Measurements from ENCODE around the gene DAPK2.

The DAPK2 gene

DNA sequence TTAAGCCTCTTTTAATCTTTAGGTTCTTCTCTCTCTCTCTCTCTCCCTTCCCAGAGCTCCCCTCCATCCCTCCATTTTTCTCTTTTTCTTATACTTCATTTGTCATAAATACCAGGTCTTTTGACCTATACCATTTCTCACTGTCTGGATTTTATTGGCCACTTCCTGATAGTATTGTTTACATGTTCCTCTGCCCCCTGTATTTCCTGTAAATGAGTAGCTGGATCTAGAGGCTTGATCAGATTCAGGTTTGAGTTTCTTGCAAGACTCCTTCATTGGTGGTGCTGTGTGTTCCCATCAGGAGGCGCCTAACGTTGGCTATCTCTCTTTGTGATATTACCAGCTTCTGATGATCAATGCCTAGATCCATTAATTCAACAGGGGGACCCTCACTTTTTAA lies 42.2 kb downstream of the DAPK2 start:
- in situ Hi-C loops (cut with MboI; ENCODE audit: low pct_unique_long_range_greater_than_20kb, low sequenced_read_pairs, unreplicated experiment), result loop anchor here (25.0 kb wide), 1 partner anchor 92 kb away; no protein-coding TSS in a partner anchor

DNA sequence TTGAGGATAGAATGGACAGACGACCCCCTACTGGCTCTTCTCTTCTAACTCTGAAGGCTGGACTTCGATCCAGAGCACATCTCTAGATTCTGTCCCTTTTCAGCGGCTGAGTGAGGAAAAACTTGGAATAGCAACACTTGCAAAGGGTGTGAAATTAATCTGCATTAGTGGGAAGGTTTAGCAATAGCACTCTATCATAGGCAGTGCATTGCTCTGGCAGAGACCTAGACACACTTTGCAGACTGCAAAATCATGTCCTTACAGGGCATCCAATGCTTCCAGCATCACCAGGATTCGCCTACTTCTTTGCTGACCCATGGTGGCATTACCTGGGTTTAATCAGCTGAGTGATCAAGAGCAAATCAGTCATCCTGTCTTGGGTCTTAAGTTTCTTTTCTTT lies 43.1 kb downstream of the DAPK2 start:
- in situ Hi-C loops (cut with MboI; ENCODE audit: low pct_unique_long_range_greater_than_20kb, low sequenced_read_pairs, unreplicated experiment), result loop anchor here (25.0 kb wide), 1 partner anchor 91 kb away; no protein-coding TSS in a partner anchor
- TF ChIP-seq, protein P1, sequence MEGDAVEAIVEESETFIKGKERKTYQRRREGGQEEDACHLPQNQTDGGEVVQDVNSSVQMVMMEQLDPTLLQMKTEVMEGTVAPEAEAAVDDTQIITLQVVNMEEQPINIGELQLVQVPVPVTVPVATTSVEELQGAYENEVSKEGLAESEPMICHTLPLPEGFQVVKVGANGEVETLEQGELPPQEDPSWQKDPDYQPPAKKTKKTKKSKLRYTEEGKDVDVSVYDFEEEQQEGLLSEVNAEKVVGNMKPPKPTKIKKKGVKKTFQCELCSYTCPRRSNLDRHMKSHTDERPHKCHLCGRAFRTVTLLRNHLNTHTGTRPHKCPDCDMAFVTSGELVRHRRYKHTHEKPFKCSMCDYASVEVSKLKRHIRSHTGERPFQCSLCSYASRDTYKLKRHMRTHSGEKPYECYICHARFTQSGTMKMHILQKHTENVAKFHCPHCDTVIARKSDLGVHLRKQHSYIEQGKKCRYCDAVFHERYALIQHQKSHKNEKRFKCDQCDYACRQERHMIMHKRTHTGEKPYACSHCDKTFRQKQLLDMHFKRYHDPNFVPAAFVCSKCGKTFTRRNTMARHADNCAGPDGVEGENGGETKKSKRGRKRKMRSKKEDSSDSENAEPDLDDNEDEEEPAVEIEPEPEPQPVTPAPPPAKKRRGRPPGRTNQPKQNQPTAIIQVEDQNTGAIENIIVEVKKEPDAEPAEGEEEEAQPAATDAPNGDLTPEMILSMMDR (IDR thresholded peaks at IDR 0.05; ENCODE audit: extremely low read depth, insufficient read depth, missing control alignments), result no peak
- DNase-seq (ENCODE audit: low spot score), result no peak

More for the DNA sequence above, 42.2 kb downstream of the DAPK2 start:
- no peak for DNase-seq (ENCODE audit: low spot score)
- TF ChIP-seq, protein P1 (IDR thresholded peaks at IDR 0.05; ENCODE audit: extremely low read depth, insufficient read depth, missing control alignments), result no peak

DNA sequence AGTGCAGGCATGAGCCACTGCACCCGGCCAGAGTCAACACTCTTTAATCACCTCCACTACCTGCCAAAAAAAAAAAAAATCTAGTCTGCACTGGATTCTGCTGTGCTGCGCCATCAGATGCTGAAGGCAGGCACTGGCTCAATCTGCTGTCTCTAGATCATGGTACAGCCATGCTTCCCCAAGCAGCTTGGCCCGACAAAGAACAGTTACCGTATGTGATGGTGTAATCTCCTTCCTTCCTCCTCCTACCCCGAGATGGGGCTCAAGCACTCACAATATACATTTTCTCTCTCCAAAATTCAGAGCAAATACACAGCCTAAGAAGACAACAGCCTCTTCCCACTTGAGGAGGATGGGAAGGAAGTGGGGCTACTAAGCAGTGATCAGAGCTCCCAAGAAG lies 45.1 kb downstream of the DAPK2 start:
- TF ChIP-seq, protein P1 (IDR thresholded peaks at IDR 0.05; ENCODE audit: extremely low read depth, insufficient read depth, missing control alignments), result no peak
- no peak for DNase-seq (ENCODE audit: low spot score)
- in situ Hi-C loops (cut with MboI; ENCODE audit: low pct_unique_long_range_greater_than_20kb, low sequenced_read_pairs, unreplicated experiment), result loop anchor here (25.0 kb wide), 1 partner anchor 89 kb away; no protein-coding TSS in a partner anchor

DNA sequence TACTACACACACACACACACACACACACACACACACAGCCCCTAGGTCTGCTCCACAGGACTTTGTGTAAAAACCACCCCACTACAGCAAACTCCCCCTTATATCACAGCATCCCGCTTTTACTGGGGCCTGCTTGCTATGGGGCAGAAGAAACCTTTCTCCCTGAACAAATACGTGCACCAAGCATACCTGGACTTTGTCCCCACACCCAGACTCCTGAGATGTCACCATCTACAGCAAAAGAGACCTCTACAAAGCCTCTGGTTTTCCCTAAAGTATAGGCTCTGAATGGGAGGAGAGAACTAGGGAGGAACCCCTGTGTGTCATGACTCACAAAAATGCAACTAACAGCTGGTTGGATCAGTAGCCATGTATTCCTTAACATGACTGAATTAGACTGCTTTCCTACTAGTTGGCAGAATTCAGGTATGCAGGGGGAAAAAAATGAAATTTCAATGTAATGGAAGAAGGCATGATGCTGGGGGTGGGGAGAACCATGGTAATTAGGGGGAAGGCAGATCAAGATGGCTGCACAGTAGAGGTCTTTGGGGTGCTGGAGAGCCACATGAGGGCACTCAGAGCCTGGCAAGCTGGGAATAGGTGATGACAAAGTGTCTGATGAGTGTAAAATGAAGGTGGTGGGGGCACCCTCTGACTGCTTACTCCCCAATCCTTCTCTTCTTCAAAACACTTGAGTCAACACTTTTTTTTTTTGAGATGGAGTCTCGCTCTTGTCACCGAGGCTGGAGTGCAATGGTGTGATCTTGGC lies 45.9 kb downstream of the DAPK2 start:
- DNase-seq (ENCODE audit: low spot score), result no peak
- in situ Hi-C loops (cut with MboI; ENCODE audit: low pct_unique_long_range_greater_than_20kb, low sequenced_read_pairs, unreplicated experiment), result loop anchor here (25.0 kb wide), 1 partner anchor 88 kb away; no protein-coding TSS in a partner anchor
- TF ChIP-seq, protein P1 (IDR thresholded peaks at IDR 0.05; ENCODE audit: extremely low read depth, insufficient read depth, missing control alignments), result no peak

DNA sequence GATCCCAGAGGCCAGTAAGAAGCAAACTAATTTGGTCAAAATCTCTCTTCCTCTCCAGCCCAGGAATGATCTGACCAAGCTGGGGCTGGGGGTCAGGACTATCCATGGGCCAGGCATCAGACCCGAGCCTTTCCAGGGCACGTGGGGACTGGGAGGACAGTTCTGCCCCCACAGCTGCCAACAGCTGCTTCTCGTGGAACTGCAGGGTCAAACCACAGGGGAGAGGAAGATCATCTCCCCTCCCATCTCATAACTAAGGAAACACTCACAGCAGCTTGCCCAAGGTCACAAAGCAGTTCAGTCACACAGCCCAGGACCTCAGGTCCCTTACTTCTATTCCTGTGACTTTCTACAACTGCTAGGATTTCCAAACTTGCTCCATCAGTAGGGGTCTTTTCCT lies 47.1 kb downstream of the DAPK2 start:
- TF ChIP-seq, protein P1 (IDR thresholded peaks at IDR 0.05; ENCODE audit: extremely low read depth, insufficient read depth, missing control alignments), result no peak
- no peak for DNase-seq (ENCODE audit: low spot score)
- in situ Hi-C loops (cut with MboI; ENCODE audit: low pct_unique_long_range_greater_than_20kb, low sequenced_read_pairs, unreplicated experiment), result no loop called here

DNA sequence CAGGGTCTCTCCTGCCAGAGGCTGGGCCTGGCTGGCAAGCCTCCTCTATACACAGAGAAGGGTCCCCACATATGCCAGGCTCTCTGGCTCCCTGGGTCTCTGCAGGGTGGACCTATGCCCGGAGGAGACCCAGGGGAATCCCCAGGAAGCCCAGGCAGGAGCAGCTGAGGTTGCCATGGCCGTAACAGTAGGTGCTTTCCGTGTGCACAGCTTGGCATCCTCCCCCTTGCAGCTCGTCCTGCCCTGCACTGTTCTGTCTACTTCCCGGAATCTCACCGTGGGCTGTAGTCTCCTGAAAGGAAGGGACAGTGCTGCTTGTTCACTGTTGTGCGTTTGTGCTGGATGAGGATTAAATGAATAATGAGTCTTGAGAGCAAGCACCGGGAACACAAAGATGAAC lies 47.8 kb downstream of the DAPK2 start:
- in situ Hi-C loops (cut with MboI; ENCODE audit: low pct_unique_long_range_greater_than_20kb, low sequenced_read_pairs, unreplicated experiment), result no loop called here
- TF ChIP-seq, protein P1 (IDR thresholded peaks at IDR 0.05; ENCODE audit: extremely low read depth, insufficient read depth, missing control alignments), result no peak
- DNase-seq (ENCODE audit: low spot score), result no peak

All from GM13977 (cell line).